Right cardiac atrium (tissue), 5 donors: ENCODE results near the gene KCNE1. TPM values are rescaled to one million over a fixed set of nuclear protein-coding genes. Genes with fewer than 3 reads are reported as not detected.
A peak's percentile ranks its signal among the peaks of the same experiment; 100 is the strongest.

Experiments used
- ATAC-seq, 2 donors: fragments of 200-7000 bp; cut with Tn5 transposase; one replicate each; pipeline versions ENCODE4 v1.8.0 to v1.9.1; 2020; ENCODE audit warnings: moderate library complexity in 2 of 2, mild to moderate bottlenecking in 1 of 2
- DNase-seq, 3 donors: peaks; one replicate each; pipeline ENCODE4 v3.0.0-alpha.2; 2020
- H3K27ac ChIP-seq: one replicate; pipeline ENCODE4 v1.5.1; 2013; ENCODE audit warnings: mild to moderate bottlenecking, low read length, control low read depth, moderate library complexity
- H3K27me3 ChIP-seq: one replicate; pipeline ENCODE4 v1.6.1; 2013; ENCODE audit not compliant: control insufficient read depth, insufficient read depth
- H3K4me1 ChIP-seq: one replicate; pipeline ENCODE4 v1.6.1; 2013; ENCODE audit warnings: low read length; ENCODE audit not compliant: control insufficient read depth, insufficient read depth
- H3K4me3 ChIP-seq: one replicate; pipeline ENCODE4 v1.5.1; 2013; ENCODE audit warnings: low read length, control low read depth
- H3K9me3 ChIP-seq: one replicate; pipeline ENCODE4 v1.6.1; 2013; ENCODE audit warnings: low read length; ENCODE audit not compliant: control insufficient read depth
- WGBS: extraction: QIAGEN DNeasy Blood & Tissue Kit; methylation state at CpG from one replicate; pipeline ENCODE4 v1.1.7; 2013; 5-methylcytosine and 5-hydroxymethylcytosine counted together
- intact Hi-C, 4 donors: fragments of 100-400 bp; cut with DNase I; formaldehyde crosslinking; loops; one replicate each; pipeline versions ENCODE4 v1.11.0 to v1.14.0; 2022 to 2023
- polyA plus RNA-seq: library from polyadenylated mRNA; stranded (reverse); fragments of 200-250 nt; gene quantifications from one replicate; pipeline ENCODE4 v1.2.3, GENCODE V29; 2013
- total RNA-seq, 4 donors: library from RNA; stranded (reverse); fragmentation: NEBNext Ultra II Directional; extraction: Animal tissue kit (Norgen Biotek cat#: 25700); gene quantifications; one replicate each; pipeline ENCODE4 v1.2.1, GENCODE V29; 2021
- donor health status: healthy with polysubstance abuse.
- donor health status: DM: no; HTN: yes; CAD: no.
- donor health status: DM: no; HTN: no; CAD: no.
- donor health status: DM: no; HTN: yes; CAD: no; lungs with severe emphysema.
- donor health status: DM: yes; HTN: yes; CAD: no.

Gene KCNE1
- total and polyA plus RNA-seq, 5 donors = 3.6 to 11.4 (median 8.3) TPM

GRCh38 chr21:34552360-34553098 lies 40.5 kb upstream of the KCNE1 start:
- DNase-seq = no peak
- no peak overlapping the region for H3K4me3 ChIP-seq
- WGBS = 83% methylated on average over 7 of the region's 7 CpGs
- H3K4me1 ChIP-seq = peaks cover 2% of the 10 kb centered on the region
- intact Hi-C loops = no loop called here
- no peaks in the 10 kb centered on the region for H3K9me3 ChIP-seq
- H3K27ac ChIP-seq = no peak overlapping the region
- H3K27me3 ChIP-seq = no peaks in the 10 kb centered on the region
- no peak for ATAC-seq

GRCh38 chr21:34550182-34550799 lies 38.3 kb upstream of the KCNE1 start:
- DNase-seq (no peak), ATAC-seq (no peak)
- no peak overlapping the region for H3K27ac ChIP-seq
- peaks cover 6% of the 10 kb centered on the region for H3K4me1 ChIP-seq
- no peak overlapping the region for H3K4me3 ChIP-seq
- no peaks in the 10 kb centered on the region for H3K27me3 ChIP-seq
- H3K9me3 ChIP-seq = no peaks in the 10 kb centered on the region
- intact Hi-C loops = no loop called here
- over 99% methylated on average over 2 of the region's 2 CpGs for WGBS

- intact Hi-C loops = no loop called here
- DNase-seq (no peak), ATAC-seq (no peak)
- Histone ChIP-seq H3K9me3 (no peaks in the 10 kb centered on the region), H3K4me1 (peaks cover 14% of the 10 kb centered on the region), H3K4me3 (no peak overlapping the region), H3K27me3 (no peaks in the 10 kb centered on the region), H3K27ac (no peak overlapping the region)
- WGBS = 82% methylated on average over 11 of the region's 11 CpGs
Observed at GRCh38 chr21:34548781-34549376, 36.9 kb upstream of the KCNE1 start.

- Histone ChIP-seq H3K9me3 (no peaks in the 10 kb centered on the region), H3K4me3 (no peak overlapping the region), H3K27ac (no peak overlapping the region), H3K4me1 (peaks cover 14% of the 10 kb centered on the region), H3K27me3 (no peaks in the 10 kb centered on the region)
- ATAC-seq (no peak), DNase-seq (no peak)
- intact Hi-C loops = no loop called here
- 70% methylated on average over 6 of the region's 6 CpGs for WGBS
Observed at GRCh38 chr21:34546542-34546941, 34.5 kb upstream of the KCNE1 start.

- H3K9me3 ChIP-seq = no peaks in the 10 kb centered on the region
- intact Hi-C loops = no loop called here
- peak overlapping the region; percentile 90 for H3K27ac ChIP-seq
- WGBS = 43% methylated on average over 10 of the region's 10 CpGs
- peak; percentile 65 to 77 for ATAC-seq
- H3K4me3 ChIP-seq = no peak overlapping the region
- DNase-seq = peak in 1 of 3 donors; percentile 55
- H3K27me3 ChIP-seq = no peaks in the 10 kb centered on the region
- peaks cover 14% of the 10 kb centered on the region for H3K4me1 ChIP-seq
Observed at GRCh38 chr21:34545079-34545884, 33.3 kb upstream of the KCNE1 start.

- intact Hi-C loops = no loop called here
- Histone ChIP-seq H3K27me3 (no peaks in the 10 kb centered on the region), H3K4me3 (no peak overlapping the region), H3K4me1 (peaks cover 14% of the 10 kb centered on the region), H3K9me3 (no peaks in the 10 kb centered on the region), H3K27ac (no peak overlapping the region)
- 91% methylated on average over 7 of the region's 7 CpGs for WGBS
- DNase-seq (peak in 2 of 3 donors; percentile 47 to 76), ATAC-seq (peak; percentile 58 to 72)
Observed at GRCh38 chr21:34544032-34544496, 32.1 kb upstream of the KCNE1 start.

GRCh38 chr21:34543017-34543416 lies 31.0 kb upstream of the KCNE1 start:
- DNase-seq (no peak), ATAC-seq (no peak)
- Histone ChIP-seq H3K27me3 (no peaks in the 10 kb centered on the region), H3K4me1 (peaks cover 14% of the 10 kb centered on the region), H3K4me3 (no peak overlapping the region), H3K27ac (no peak overlapping the region), H3K9me3 (no peaks in the 10 kb centered on the region)
- 96% methylated on average over 3 of the region's 3 CpGs for WGBS
- intact Hi-C loops = no loop called here

GRCh38 chr21:34540206-34540605 lies 28.2 kb upstream of the KCNE1 start:
- DNase-seq (no peak), ATAC-seq (no peak)
- intact Hi-C loops = no loop called here
- peaks cover 18% of the 10 kb centered on the region for H3K4me1 ChIP-seq
- no peak overlapping the region for H3K27ac ChIP-seq
- WGBS = 85% methylated on average over 5 of the region's 5 CpGs
- no peaks in the 10 kb centered on the region for H3K9me3 ChIP-seq
- no peaks in the 10 kb centered on the region for H3K27me3 ChIP-seq
- H3K4me3 ChIP-seq = no peak overlapping the region

- Histone ChIP-seq H3K27ac (no peak overlapping the region), H3K4me3 (no peak overlapping the region), H3K9me3 (no peaks in the 10 kb centered on the region), H3K4me1 (peaks cover 9% of the 10 kb centered on the region), H3K27me3 (no peaks in the 10 kb centered on the region)
- 65% methylated on average over 3 of the region's 3 CpGs for WGBS
- ATAC-seq = no peak
- intact Hi-C loops = no loop called here
- DNase-seq = no peak
Observed at GRCh38 chr21:34537838-34538237, 25.8 kb upstream of the KCNE1 start.

- Histone ChIP-seq H3K9me3 (no peaks in the 10 kb centered on the region), H3K4me1 (peaks cover 9% of the 10 kb centered on the region), H3K4me3 (no peak overlapping the region), H3K27me3 (no peaks in the 10 kb centered on the region), H3K27ac (peak overlapping the region; percentile 6)
- intact Hi-C loops = no loop called here
- peak in 1 of 2 donors; percentile 38 for ATAC-seq
- no peak for DNase-seq
- 16% methylated on average over 2 of the region's 2 CpGs for WGBS
Observed at GRCh38 chr21:34536820-34537219, 24.8 kb upstream of the KCNE1 start.
